Activated CD8-positive, alpha-beta memory T cell treated with anti-CD3 and anti-CD28 coated beads for 24 hours (primary cell): ENCODE results near the gene CTXN1.
A peak's percentile ranks its signal among the peaks of the same experiment; 100 is the strongest.
"Not testable (repeated sequence)": the region's sequence is repeated elsewhere in the genome, so short reads cannot be mapped to it uniquely, and the experiment has no call there.

Experiments used
- DNase-seq: peaks from one replicate; pipeline ENCODE4 v3.0.0-alpha.2; 2020

Gene CTXN1

GRCh38 chr19:7926021-7926726, at the start of gene CTXN1:
Gene CTXN1 (minus strand): TSS chr19:7926135. CDS start chr19:7925538, 597 bp downstream.
- peak; percentile 91 for DNase-seq

- no peak for DNase-seq
Observed at GRCh38 chr19:7975037-7975436, 49.1 kb upstream of the CTXN1 start.

GRCh38 chr19:7973883-7974282, 47.9 kb upstream of the CTXN1 start:
- no peak for DNase-seq

- DNase-seq: no peak
Observed at GRCh38 chr19:7971553-7972520, 45.9 kb upstream of the CTXN1 start.

- peak; percentile 67 for DNase-seq
Observed at GRCh38 chr19:7970716-7971448, 44.9 kb upstream of the CTXN1 start.

- DNase-seq: no peak
Observed at GRCh38 chr19:7969555-7969939, 43.6 kb upstream of the CTXN1 start.

GRCh38 chr19:7968796-7969554, 43.0 kb upstream of the CTXN1 start:
- DNase-seq: no peak

- no peak for DNase-seq
Observed at GRCh38 chr19:7968008-7968795, 42.3 kb upstream of the CTXN1 start.

- DNase-seq: no peak
Observed at GRCh38 chr19:7965921-7966665, 40.2 kb upstream of the CTXN1 start.

GRCh38 chr19:7965259-7965841, 39.4 kb upstream of the CTXN1 start:
- no peak for DNase-seq

- DNase-seq: no peak
Observed at GRCh38 chr19:7963566-7963965, 37.6 kb upstream of the CTXN1 start.

- no peak for DNase-seq
Observed at GRCh38 chr19:7962644-7963268, 36.8 kb upstream of the CTXN1 start.

GRCh38 chr19:7961920-7962626, 36.1 kb upstream of the CTXN1 start:
- DNase-seq: no peak

- DNase-seq: not testable (repeated sequence)
Observed at GRCh38 chr19:7961082-7961481, 35.1 kb upstream of the CTXN1 start.

- DNase-seq: no peak
Observed at GRCh38 chr19:7959211-7959610, 33.3 kb upstream of the CTXN1 start.

- DNase-seq: no peak
Observed at GRCh38 chr19:7955696-7956095, 29.8 kb upstream of the CTXN1 start.

GRCh38 chr19:7953576-7953975, 27.6 kb upstream of the CTXN1 start:
- no peak for DNase-seq

- no peak for DNase-seq
Observed at GRCh38 chr19:7953060-7953459, 27.1 kb upstream of the CTXN1 start.

- no peak for DNase-seq
Observed at GRCh38 chr19:7947939-7948338, 22.0 kb upstream of the CTXN1 start.
